PC-3 (cell line): ENCODE data around the gene ATP13A3. TPM values are rescaled to one million over a fixed set of nuclear protein-coding genes. Genes with fewer than 3 reads are reported as not detected.
A peak's percentile ranks its signal among the peaks of the same experiment; 100 is the strongest.

Experiments used
- ATAC-seq: fragments of 200-7000 bp; cut with Tn5 transposase; 2 replicates; pipeline ENCODE4 v1.9.1; 2020; ENCODE audit warnings: mild to moderate bottlenecking, moderate library complexity
- BruUV-seq: library from RNA; stranded (reverse); fragments of 400-500 nt; replicated peaks from 2 replicates; lab custom pipeline; 2021; lab: Mats Ljungman, UMichigan
- CTCF ChIA-PET: fragments of 300-600 bp; sonication (Branson Sonifier 250); formaldehyde crosslinking; loops from one replicate; lab custom pipeline; 2022; ENCODE audit warnings: antibody characterized with exemption; lab: Charles Lee
- POLR2A ChIA-PET: fragments of 300-600 bp; sonication (Branson Sonifier 250); formaldehyde crosslinking; loops from one replicate; lab custom pipeline; 2022; ENCODE audit warnings: antibody characterized with exemption; ENCODE audit not compliant: unreplicated experiment; lab: Charles Lee
- DNase-seq: peaks from one replicate; pipeline ENCODE4 v3.0.0-alpha.2; 2015
- H2AFZ ChIP-seq: fragments of 300-600 bp; sonication (generic); 2 replicates; pipeline ENCODE4 v1.6.0; 2016; ENCODE audit warnings: antibody characterized with exemption, low read length
- H3F3A ChIP-seq: fragments of 300-600 bp; sonication (generic); one replicate; pipeline ENCODE4 v1.6.0; 2017; ENCODE audit warnings: antibody characterized with exemption, low read length, control low read depth, mild to moderate bottlenecking; ENCODE audit not compliant: unreplicated experiment
- H3K27ac ChIP-seq: fragments of 300-600 bp; sonication (generic); 2 replicates; pipeline ENCODE4 v1.5.1; 2016; ENCODE audit warnings: mild to moderate bottlenecking, low read length
- H3K27me3 ChIP-seq: fragments of 300-600 bp; sonication (generic); 2 replicates; pipeline ENCODE4 v1.6.1; 2016; ENCODE audit warnings: low read length, mixed read lengths
- H3K36me3 ChIP-seq: fragments of 300-600 bp; sonication (generic); 2 replicates; pipeline ENCODE4 v1.6.1; 2016; ENCODE audit warnings: low read depth, mixed run types, low read length, mixed read lengths
- H3K4me1 ChIP-seq: fragments of 300-600 bp; sonication (generic); 2 replicates; pipeline ENCODE4 v1.5.1; 2016; ENCODE audit warnings: low read length; ENCODE audit not compliant: insufficient read depth
- H3K4me2 ChIP-seq: fragments of 300-600 bp; sonication (generic); 2 replicates; pipeline ENCODE4 v1.6.0; 2016; ENCODE audit warnings: low read length
- H3K4me3 ChIP-seq: fragments of 300-600 bp; sonication (generic); 2 replicates; pipeline ENCODE4 v1.5.1; 2016; ENCODE audit warnings: mild to moderate bottlenecking, low read length, mixed read lengths
- H3K79me2 ChIP-seq: fragments of 300-600 bp; sonication (generic); 2 replicates; pipeline ENCODE4 v1.6.1; 2017; ENCODE audit warnings: low read length, mixed read lengths
- H3K9ac ChIP-seq: fragments of 300-600 bp; sonication (generic); 2 replicates; pipeline ENCODE4 v1.6.0; 2016; ENCODE audit warnings: mild to moderate bottlenecking, low read length
- H3K9me2 ChIP-seq: fragments of 300-600 bp; sonication (generic); replicated peaks from 2 replicates; pipeline ENCODE4 v1.6.1; 2016; ENCODE audit warnings: mixed run types, low read length, mixed read lengths
- H3K9me3 ChIP-seq: fragments of 300-600 bp; sonication (generic); 2 replicates; pipeline ENCODE4 v1.6.1; 2016; ENCODE audit warnings: low read length, mixed read lengths
- H4K20me1 ChIP-seq: fragments of 300-600 bp; sonication (generic); 2 replicates; pipeline ENCODE4 v1.6.1; 2016; ENCODE audit warnings: low read length, mixed read lengths
- CTCF ChIP-seq: fragments of 300-600 bp; sonication (generic); conservative IDR thresholded peaks from 2 replicates; pipeline ENCODE4 v1.5.1; 2017; ENCODE audit warnings: antibody characterized with exemption, low read depth, mild to moderate bottlenecking, low read length
- EZH2 ChIP-seq: fragments of 300-600 bp; sonication (generic); IDR thresholded peaks from one replicate; pipeline ENCODE4 v1.6.1; 2017; ENCODE audit warnings: antibody characterized with exemption, mild to moderate bottlenecking, low read length; ENCODE audit not compliant: unreplicated experiment
- EZH2phosphoT487 ChIP-seq: fragments of 300-600 bp; sonication (generic); IDR thresholded peaks from 2 replicates; pipeline ENCODE4 v1.6.1; 2018; ENCODE audit warnings: mild to moderate bottlenecking, antibody characterized with exemption, low read length, borderline replicate concordance
- intact Hi-C: fragments of 100-400 bp; cut with micrococcal nuclease; formaldehyde crosslinking; loops from 2 replicates; pipeline ENCODE4 v1.9.0; 2023
- total RNA-seq: library from RNA; depleted of rRNA; stranded (reverse); fragments of >200 nt; gene quantifications from 2 replicates; pipeline ENCODE4 v1.2.3, GENCODE V29; 2014

ATP13A3 gene
- total RNA-seq, 1 experiment from 2014 or later: 69.4 TPM

- CTCF ChIA-PET: no interaction called here
- H3K27ac ChIP-seq: no peak overlapping the region
- peaks cover 26% of the 10 kb centered on the region for H3K4me1 ChIP-seq
- peak overlapping the region; percentile 60 for H3K4me2 ChIP-seq
- POLR2A ChIA-PET: no interaction called here
- H3K36me3 ChIP-seq: peaks cover 3% of the 10 kb centered on the region; the same call in 1 of the 2 replicates
- TF ChIP-seq EZH2phosphoT487: no peak
- TF ChIP-seq CTCF: no peak
- no peak for TF ChIP-seq EZH2
- intact Hi-C loops: loop anchor here (1.0 kb wide), 1 partner anchor 11 kb away; no protein-coding TSS in a partner anchor
- TSS peak; percentile 56 for BruUV-seq
- H3K9me3 ChIP-seq: no peaks in the 10 kb centered on the region
- peaks cover 38% of the 10 kb centered on the region for H3K79me2 ChIP-seq
- peak overlapping the region; percentile 64; the same call in 1 of the 2 replicates for H3K4me3 ChIP-seq
- H2AFZ ChIP-seq: 0 out of 2 replicates have a peak overlapping the region, but pooled peaks have one; percentile 39
- H4K20me1 ChIP-seq: peaks cover 26% of the 10 kb centered on the region
- no peak for ATAC-seq
- no peaks in the 10 kb centered on the region for H3K9me2 ChIP-seq
- peaks cover 3% of the 10 kb centered on the region for H3F3A ChIP-seq
- H3K27me3 ChIP-seq: no peaks in the 10 kb centered on the region
- DNase-seq: no peak
- H3K9ac ChIP-seq: no peak overlapping the region
Measured at GRCh38 chr3:194487289-194488054, 670 bp upstream of the ATP13A3 start.

- no peaks in the 10 kb centered on the region for H3K27me3 ChIP-seq
- peak overlapping the region; percentile 24 for H3K27ac ChIP-seq
- H3F3A ChIP-seq: peaks cover 3% of the 10 kb centered on the region
- peak overlapping the region; percentile 92 for H3K4me3 ChIP-seq
- H3K9me2 ChIP-seq: no peaks in the 10 kb centered on the region
- ChIA-PET POLR2A (interaction anchor here (0.5 to 0.7 kb wide), 3 partner anchors 14 to 346 kb away, joined by 3 to 9 read pairs (median 6); no protein-coding TSS in a partner anchor), CTCF (interaction anchor here (0.6 to 0.8 kb wide), 2 partner anchors 108 to 118 kb away, joined by 3 read pairs; no protein-coding TSS in a partner anchor)
- H3K4me2 ChIP-seq: peak overlapping the region; percentile 84
- intact Hi-C loops: no loop called here
- DNase-seq (peak; percentile 28), ATAC-seq (peak; percentile 35)
- H3K4me1 ChIP-seq: peaks cover 40% of the 10 kb centered on the region
- peaks cover 53% of the 10 kb centered on the region for H3K79me2 ChIP-seq
- no peaks in the 10 kb centered on the region for H3K9me3 ChIP-seq
- peak overlapping the region; percentile 88 for H3K9ac ChIP-seq
- no peak overlapping the region for H2AFZ ChIP-seq
- no peak for TF ChIP-seq CTCF
- TF ChIP-seq EZH2phosphoT487: no peak
- peaks cover 3% of the 10 kb centered on the region; the same call in 1 of the 2 replicates for H3K36me3 ChIP-seq
- H4K20me1 ChIP-seq: peaks cover 33% of the 10 kb centered on the region
- TSS peak; percentile 66 for BruUV-seq
Measured at GRCh38 chr3:194485881-194486539, 792 bp downstream of the ATP13A3 start.
